SIG-M5 treated with dmso at 0.1 percent for 504 hours (cell line): ENCODE data around the gene PFKFB2.

ENCODE experiments used
- DNase-seq: peaks from one replicate; lab custom pipeline; 2025; ENCODE audit not compliant: unreplicated experiment; lab: John Stamatoyannopoulos, UW

Gene PFKFB2

DNA sequence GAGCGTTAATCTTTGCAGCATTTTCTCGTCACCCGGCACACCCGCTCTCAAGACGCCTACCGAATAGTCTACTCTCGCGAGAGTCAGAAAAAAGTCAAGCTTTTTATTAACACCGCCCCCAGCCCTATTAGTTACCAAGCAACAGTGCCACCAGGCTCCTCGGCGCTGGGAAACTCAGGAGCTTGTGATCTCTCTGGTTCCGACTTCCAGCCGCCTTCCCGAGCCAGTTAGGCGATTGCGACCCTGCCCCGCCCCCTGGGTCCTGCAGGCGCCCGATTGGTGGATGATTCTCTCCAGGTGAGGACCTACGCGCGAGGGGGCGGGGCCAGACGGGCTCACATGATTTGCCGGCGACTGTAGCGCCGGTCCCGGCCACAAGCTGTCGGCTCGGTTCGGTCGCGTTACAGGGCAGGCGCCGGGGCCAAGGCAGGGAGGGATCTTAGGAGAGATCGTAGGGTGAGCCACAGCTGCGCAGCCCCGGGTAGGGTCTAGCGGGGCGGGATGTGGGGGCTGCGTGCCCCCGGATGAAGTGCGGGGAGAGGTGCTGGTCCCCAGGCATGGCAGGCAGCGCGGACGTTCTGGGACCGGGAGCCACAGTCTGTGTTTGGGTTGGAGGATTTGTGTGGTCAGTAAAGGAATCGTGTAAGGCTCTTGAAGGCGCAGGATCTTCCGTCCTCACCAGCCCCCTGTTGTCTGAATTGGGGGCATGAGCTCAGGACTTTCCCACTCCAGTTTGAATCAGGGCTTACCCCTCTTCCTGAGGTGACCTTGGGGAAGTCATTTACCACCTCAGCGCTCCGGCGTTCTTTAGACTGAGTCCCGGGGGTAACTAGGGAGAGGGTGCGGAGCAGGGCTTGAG lies at the start of gene PFKFB2:
Gene PFKFB2 (plus strand): TSS at position 365 of the 859 bp plus-strand sequence. CDS start 1,443 bp downstream, outside the sequence.
- DNase-seq: peak; percentile 88

DNA sequence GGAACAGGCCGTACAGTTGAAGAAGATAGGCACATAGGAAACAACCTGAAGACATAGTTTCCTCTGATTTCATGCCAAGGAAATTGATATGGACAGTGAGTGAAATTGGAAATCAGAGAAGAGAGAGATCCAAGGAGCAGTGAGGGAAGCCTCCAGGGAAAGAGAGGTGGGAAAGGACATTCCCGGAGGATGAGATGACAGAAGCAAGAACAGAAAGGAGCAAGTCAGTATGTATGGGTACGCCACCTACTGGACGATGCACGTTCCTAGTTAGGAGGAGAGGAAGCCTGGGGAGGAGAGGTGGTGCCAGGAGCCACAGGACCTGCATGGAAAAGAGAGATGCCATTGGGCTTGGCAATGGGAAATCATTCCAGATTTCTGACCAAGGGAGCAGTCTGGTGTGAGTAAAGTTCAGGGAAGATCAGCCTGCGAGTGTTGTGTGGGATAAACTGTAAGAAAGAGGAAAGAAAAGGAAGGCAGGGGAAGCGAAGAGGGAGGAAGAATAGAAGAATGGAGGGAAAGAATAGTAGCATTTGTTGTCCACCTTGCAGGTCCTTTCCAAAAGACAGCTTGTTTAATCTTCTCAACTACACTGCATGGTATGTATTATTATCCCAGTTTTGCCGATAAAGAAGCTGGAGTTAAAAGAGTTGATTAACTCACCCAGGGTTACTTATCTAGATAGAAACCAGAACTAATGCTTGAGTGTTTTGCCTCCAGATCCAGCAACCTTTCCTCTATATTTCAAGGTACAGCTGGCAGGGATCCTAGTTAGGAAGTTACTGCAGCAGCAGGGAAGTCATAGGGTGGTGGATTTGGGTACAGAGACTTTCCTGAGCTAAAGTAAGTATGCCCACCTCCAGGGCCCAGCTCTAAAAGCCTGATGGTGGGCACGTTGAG lies 47.9 kb upstream of the PFKFB2 start:
- peak; percentile 80 for DNase-seq

DNA sequence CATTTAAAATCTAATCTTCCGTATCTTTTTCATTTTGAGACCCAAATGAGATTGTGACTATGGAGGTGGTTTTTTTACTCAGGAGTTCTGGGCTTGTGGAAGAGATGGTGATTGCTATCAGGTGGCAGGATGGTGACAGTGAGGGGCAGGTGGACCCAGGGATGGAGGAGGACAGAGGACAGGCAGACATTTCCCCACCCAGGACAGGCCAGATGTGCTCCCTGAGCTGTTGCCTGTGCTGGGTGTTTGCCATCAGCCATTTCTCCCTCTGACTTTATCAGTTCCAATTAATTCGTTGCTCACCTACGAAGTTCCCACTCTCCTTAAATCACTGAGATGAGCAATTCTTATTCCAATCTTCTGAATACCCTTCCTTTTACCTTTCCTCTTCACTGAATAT lies 47.0 kb upstream of the PFKFB2 start:
- no peak for DNase-seq

DNA sequence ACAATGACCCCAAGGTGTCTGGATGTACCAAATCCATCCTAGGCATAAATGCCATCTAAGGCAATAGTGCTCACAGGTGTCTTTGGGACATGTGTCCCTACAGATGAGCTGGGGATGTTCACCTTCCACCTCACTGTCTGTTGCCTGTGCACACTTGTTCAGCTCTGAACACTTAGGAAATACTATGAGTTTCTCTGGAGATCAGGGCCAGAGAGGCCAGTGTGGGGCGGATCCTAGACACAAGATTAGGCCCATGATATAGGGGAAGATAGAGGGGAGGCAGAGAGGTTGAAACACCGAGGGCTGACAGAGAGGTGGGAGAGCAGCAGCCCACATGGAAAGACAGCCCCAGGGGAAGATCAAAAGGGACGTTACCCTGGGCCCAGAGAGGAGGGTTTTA lies 46.2 kb upstream of the PFKFB2 start:
- no peak for DNase-seq

DNA sequence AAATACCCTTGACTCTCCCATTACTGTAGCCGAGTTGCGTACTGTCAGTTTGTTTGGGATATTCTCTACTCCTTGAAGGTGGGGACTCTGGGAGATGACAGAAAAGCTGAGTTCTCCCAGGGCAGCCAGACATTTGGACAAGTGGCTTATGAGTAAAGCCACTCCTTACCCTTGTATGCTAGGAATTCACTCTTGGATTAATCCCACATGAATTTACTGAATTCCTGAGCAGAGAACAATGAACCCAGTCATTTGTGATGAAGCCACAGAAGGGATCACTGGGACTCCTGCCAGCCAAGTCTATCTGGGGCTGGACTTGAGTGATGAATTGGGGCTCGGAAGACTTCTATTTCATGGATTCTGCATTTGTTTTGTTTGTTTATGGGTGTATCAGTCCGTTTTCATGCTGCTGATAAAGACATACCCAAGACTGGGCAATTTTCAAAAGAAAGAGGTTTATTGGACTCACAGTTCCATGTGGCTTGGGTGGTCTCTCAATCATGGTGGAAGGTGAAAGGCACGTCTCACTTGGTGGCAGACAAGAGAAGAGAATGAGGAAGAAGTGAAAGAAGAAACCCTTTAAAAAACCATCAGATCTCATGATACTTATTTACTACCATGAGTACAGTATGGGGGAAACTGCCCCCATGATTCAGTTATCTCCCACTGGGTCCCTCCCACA lies 45.6 kb upstream of the PFKFB2 start:
- no peak for DNase-seq

DNA sequence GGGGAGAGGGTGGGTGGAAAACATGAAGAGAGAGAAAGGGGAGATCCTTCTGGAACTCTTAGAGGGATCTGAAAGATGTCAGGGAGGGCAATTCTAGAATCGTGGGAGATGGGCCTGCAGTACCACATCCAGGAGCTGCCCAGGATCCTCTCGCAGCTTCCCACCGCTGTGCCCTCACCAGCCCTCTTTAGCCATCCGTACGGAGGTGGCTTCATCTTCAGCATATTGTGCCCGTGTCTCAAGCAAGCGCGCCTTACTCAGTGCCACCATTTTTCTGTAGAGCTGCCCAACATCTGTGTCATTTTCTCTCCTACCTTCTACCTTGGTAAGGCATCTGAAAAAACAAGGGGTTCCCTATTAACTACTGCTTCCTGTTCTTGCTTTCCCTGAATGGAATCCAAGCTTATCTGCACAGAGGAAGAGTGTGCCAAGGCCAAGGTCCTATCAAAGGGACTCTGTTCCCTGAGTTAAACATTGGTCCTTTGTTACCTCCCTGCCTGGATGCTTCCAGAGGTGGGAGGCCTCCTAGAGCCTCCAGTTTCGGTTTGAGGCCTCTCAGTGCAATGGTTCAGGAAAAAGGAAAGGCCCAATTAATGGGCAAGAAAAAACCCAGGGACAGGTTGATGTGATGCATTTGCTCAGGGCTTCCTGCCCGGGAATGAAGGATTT lies 43.8 kb upstream of the PFKFB2 start:
- no peak for DNase-seq

DNA sequence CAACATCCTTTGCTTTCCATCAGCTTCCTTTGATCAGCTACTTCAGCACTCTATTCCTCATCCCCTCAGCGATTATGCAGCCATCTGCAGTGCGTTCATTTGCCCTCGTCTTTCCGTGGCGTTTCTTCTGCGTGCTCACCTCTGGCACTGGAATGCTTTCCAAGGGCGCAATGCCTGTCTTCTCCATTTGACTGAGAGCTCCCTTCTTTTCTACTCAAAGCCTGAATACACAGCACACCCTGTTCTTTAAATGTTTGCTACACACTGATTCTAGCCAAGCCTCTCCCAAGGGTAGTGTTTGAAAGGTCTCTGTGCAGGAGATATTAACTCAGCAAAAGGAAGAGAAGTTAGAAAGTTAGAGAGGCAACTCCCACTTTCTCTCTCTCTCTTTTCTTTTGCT lies 43.1 kb upstream of the PFKFB2 start:
- DNase-seq: no peak

DNA sequence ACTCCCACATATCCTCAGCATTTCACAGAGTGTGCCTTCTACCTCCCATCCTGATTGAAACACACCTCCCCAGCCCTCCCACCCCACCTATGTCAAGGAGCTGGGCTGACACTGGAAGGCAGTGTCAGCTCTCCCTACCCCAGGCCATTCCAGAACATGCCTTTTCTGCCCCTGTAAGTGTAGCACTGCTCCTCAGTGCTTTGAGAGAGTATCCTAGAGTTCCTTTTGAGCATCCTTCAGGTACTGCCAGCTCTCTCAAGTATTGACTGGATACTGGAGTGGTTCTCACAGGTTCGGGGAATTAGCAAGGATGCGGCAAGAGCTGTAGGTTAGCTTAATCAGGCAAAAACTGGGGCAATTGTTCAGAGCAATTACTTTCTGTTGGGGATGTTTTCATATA lies 42.3 kb upstream of the PFKFB2 start:
- DNase-seq: no peak

DNA sequence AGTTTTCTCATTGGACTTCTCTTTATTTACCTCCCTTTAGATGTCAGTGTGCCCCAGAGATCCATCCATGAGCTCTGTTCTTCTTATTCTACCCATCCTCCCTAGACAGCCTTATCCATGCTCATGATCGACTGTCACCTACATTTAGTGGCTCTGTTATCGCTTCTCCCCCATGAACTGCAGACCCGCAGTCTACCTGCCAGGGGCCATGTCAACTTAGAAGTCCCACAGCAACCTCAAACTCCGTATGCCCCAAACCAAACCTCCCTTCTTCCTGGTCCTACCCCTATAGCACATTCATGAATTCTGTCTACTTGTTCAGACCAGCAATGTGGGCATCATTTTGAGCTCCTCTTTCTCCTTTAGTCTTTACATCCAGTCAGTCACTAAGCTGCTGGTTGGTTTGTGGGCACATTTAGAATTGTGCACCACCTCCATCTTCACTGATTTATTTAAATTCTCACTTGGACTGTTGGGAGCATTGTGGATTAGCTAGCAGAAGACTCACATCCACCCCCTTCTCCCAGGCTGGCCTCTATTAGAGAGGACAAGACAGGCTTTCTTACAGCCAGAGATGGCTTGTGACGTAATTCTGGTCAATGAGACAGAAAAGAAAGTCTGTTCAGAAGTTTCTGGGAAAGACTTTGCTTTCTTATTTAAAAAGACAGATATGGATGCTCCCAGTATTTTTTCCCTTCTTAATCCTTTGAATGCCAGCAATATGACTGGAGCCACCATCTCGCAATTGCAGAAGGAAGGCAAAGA lies 39.6 kb upstream of the PFKFB2 start:
- no peak for DNase-seq

DNA sequence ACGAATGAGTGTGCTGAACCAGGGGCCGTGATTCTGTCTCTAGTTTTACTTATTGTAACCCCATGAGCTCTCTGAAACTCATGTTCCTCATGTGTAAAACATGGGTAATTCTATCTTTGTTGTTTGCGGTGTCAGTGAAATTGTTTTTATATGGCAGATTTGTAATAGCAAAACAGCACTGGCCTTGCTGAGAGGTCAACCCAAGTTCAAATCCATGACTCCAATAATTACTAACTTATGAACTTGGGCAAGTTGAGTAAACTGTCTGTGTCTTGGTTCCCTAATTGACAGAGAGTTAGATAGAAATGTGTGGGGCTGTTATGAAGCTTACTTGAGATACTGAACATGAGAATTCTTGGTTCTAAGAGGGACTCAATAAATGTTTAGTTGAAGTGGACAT lies 38.3 kb upstream of the PFKFB2 start:
- DNase-seq: no peak

DNA sequence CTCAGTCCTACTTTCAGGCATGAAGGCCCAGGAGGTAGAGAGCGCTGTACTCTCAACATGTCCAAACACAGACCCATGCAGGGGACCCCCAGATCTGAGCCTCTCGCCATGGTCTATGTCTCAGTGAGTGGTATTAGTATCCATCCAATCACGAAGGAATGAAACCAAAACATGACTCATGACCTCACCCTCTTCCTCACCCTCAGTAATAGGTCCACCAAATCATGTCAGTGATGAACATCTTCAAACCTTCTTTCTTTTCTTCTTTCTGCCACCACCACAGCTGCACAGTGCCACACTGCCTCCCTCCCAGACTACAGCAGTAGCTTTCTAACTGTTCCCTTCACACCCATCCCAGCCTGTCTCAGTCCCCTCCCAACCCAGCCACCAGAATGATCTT lies 37.3 kb upstream of the PFKFB2 start:
- DNase-seq: no peak

DNA sequence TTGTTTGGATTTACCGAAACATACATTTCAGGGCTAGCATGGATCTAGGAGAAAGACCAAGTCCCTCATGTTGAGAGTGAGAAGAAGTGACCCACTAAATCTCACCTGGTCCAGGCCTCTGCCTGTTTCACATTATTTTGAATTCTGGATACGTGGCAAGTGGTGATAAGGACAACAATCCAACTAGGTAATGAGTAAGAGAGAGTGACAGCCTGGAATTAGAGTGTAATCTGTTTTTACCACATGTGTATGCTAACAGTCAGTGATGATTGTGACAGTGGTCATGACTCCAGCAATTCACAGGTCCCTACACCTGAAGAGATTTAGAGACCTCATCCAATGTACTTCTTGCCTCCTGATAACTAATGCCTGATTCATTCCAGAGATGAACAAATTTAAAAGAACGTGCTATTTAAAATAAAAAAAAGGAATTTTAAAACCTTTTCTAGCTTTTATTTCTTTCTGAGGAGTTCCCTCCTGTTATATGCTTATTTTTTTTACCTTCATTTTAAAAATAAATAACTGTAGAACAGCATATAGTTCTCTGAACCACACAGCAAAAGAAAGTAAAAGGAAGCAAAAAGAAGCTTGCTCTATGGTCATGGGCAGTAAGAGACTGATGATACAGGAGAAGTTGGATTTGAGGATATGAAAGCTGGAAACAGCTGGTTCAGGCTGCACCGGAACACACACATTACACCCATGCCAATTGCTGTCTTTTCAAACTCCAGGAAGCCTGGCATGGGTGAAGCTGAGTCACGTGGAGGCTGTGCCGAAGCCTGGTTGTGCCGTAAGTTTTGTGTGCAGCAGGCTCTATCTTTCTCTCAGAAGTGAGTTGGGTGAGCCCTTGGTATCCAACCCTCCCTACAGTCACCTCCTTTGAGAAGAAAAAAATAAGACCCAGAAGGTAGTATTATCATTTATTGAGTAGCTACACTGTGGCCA lies 35.2 kb upstream of the PFKFB2 start:
- no peak for DNase-seq

DNA sequence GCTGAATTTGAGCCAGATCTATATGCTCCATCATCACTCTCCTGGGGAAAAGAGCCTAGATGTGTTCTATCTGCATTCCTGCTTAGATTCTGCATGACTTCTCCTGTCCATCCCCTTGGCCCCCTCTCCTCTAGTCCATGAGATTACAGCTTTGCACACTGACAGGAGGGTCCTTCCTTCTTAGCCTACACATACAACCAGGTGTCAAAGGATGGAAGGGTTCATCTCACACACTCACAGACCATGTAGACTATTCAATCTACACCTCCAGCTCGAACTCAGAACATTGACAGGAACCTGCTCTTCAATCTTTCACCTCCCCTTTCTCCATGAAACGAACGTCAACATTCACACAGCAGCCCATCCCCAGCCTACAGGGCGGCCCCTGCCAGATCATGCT lies 34.4 kb upstream of the PFKFB2 start:
- no peak for DNase-seq

DNA sequence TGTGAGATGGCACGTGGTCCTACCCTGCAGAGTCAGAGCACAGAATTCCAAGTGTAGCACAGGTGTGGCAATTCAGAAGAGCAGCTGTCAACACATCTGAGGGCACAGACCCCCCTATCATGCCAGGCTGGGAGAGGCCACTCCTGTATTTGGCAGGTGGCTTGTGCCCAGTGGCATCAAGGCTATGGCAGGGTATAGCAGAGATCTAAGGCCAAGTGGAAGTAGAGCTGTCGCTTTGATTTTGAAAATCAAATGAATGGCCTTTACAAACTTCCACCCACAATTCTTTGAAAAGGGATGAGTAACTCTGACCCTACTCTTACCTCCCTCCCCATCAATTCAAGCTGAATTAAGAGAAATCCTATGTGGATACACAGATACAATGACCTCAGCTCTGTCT lies 33.9 kb upstream of the PFKFB2 start:
- DNase-seq: no peak

DNA sequence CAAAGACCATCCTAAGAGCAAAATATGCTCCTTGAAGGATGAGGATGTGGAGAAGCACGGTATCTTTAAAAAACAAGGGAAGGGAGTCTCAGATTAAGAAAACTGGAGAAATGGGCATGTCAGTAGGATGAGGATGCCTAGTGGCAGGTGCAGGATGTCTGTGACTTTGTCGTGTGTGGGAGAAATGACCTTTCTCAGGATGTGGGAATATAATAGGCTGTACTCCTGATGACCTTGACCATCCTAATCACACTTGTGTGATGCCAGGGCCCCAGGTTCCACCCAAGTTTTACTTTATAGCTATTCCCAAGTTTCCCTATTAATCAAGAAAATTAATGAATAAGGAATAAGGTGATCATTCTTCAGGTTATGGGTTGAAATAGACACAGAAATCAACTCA lies 33.4 kb upstream of the PFKFB2 start:
- no peak for DNase-seq

DNA sequence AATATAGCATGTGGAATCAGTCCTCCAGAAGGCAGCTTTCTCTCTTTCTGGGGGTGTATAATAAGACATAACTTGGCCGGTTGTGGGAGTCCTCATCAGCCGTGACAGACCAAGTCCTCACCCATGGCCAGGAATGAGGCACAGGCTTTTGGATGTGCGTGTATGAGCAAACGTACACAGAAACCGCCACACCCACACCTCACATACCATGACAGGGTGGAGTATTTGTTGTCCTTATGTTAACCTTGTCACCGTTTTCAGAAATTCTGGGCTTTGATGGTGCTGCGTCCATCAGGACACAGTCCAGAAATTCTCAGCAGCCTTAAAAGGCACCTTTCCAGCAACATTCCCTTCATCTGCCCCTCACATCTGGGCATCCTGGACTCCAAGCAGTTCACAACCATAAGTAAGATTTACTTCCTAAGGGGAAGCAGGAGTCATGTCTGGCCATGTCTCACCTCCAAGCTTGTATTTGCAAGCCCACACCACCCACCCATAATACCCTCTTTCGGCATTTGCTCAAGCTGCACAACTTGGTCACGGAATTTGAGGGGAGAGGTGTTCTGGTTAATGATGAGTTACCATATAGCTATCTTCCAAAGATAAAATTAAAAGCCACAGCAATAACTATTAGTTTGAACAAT lies 32.9 kb upstream of the PFKFB2 start:
- DNase-seq: peak; percentile 48

DNA sequence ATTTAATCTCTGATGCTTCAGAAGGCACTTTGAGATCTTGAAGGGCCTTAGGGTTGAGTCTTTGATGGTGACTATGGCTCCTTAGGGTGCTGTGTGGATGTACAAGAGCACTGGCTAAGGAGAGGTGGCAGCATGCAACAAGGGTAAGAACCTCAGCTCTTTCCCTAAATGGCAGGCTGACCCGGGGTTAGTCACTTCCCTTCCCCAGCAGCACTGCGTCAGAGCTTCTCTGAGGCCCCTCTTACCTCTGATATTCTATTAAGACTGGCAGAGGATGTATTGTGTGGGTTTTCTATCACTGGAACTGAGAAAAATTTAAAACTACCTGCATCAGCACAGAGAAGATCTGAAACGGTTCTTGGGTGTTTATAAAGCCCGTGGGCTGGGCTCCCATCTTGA lies 32.4 kb upstream of the PFKFB2 start:
- no peak for DNase-seq

DNA sequence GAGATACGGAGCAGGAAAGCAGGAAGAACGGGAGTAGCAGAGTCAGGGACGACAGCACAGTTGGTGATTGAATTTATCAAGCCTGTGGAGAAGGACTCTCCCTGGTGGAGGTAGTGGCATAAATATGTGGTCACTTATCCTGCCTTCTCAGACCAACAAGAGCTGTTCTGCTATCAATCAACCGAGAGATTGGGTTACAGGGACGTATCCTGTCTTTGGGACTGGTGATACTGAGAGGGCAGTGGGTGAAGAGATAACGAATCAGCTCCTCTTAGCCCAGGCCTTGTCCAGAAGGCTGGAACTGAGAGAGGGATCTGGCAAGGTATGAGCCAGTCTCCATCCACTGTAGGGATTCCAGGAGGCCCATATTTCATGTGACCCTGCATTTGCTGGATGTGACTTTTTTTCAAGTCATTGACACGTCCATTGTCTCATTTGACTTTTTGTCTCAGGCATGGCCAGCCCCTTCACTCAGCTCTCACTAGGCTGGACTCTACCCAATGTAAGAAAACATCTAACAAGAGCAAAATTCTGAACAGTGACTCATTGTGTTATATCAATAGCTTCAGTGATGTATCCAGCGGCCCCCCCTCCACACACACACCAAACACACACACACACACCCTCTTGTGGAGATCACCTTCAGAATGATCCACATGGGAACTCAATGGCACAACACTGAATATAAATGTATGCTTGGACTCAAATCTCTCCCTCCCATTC lies 31.8 kb upstream of the PFKFB2 start:
- no peak for DNase-seq
